ENCODE results near the gene SCN1B. TPM values are rescaled to one million over a fixed set of nuclear protein-coding genes. Genes with fewer than 3 reads are reported as not detected.

SCN1B gene
- total RNA-seq, 1 donor = 4.7 TPM

GRCh38 chr19:35089554-35089953 is 59.3 kb downstream of the SCN1B start:
- peaks cover 3% of the 10 kb centered on the region for H3K27me3 ChIP-seq (ENCODE audit: insufficient read depth, low read length)
- no peak overlapping the region for H3K27ac ChIP-seq (ENCODE audit: low read depth, low read length)
- H4K20me1 ChIP-seq (ENCODE audit: insufficient read depth, low read length) = no peaks in the 10 kb centered on the region
- no peaks in the 10 kb centered on the region for H3K36me3 ChIP-seq (ENCODE audit: insufficient read depth, low read length)
- H2AFZ ChIP-seq (ENCODE audit: low read length) = no peak overlapping the region
- no peak for DNase-seq (ENCODE audit: insufficient read length, low spot score, missing footprints)
- no peak overlapping the region for H3K4me2 ChIP-seq (ENCODE audit: insufficient read depth, low read length)
- H3K79me2 ChIP-seq (ENCODE audit: insufficient read depth, low read length) = no peaks in the 10 kb centered on the region
- H3K9me3 ChIP-seq (ENCODE audit: low read depth, low read length) = no peaks in the 10 kb centered on the region
- TF ChIP-seq CTCF (IDR thresholded peaks at IDR 0.05; ENCODE audit: extremely low read depth, low read depth, low read length) = no peak
- no peak overlapping the region for H3K4me3 ChIP-seq (ENCODE audit: insufficient read depth, low read length)
- no peaks in the 10 kb centered on the region for H3K4me1 ChIP-seq (ENCODE audit: insufficient read depth, low read length)

Other genes with a start within 250 kb of the SCN1B start
- gene ZNF30, start 103.6 kb upstream of the SCN1B start, total RNA-seq = 3.8 and 4.3 TPM in 2 replicates
- 6.2 TPM in 2 replicates for gene ZNF792, start 66.2 kb upstream of the SCN1B start, total RNA-seq
- 29.7 and 33.6 TPM in 2 replicates for gene GRAMD1A, start 30.1 kb upstream of the SCN1B start, total RNA-seq
- under 0.01 and 0.29 TPM in 2 replicates for gene HPN, start 11.3 kb downstream of the SCN1B start, total RNA-seq
- gene FXYD3, start 85.4 kb downstream of the SCN1B start, total RNA-seq = not detected in 2 replicates
- 0.59 and 0.72 TPM in 2 replicates for gene LGI4, start 104.6 kb downstream of the SCN1B start, total RNA-seq
- gene FXYD1, start 108.4 kb downstream of the SCN1B start, total RNA-seq = not detected in 2 replicates
- not detected in 2 replicates for gene FXYD7, start 112.8 kb downstream of the SCN1B start, total RNA-seq
- gene FXYD5, start 124.3 kb downstream of the SCN1B start, total RNA-seq = 29.0 and 32.4 TPM in 2 replicates
- not detected in 2 replicates for gene FAM187B, start 198.3 kb downstream of the SCN1B start, total RNA-seq
- gene LSR, start 218.5 kb downstream of the SCN1B start, total RNA-seq = 0.29 and 0.36 TPM in 2 replicates
- 66.2 and 74.0 TPM in 2 replicates for gene USF2, start 238.5 kb downstream of the SCN1B start, total RNA-seq

Data from osteoblast (primary cell).